Stimulated activated naive CD4-positive, alpha-beta T cell treated with Interleukin-2 at 50 U/mL for 16 hours (primary cell): ENCODE data around the gene FOXRED1.
"Not testable (repeated sequence)": the region's sequence is repeated elsewhere in the genome, so short reads cannot be mapped to it uniquely, and the experiment has no call there.

Experiments
- DNase-seq: peaks from one replicate; lab custom pipeline; 2025; lab: John Stamatoyannopoulos, UW

Gene FOXRED1

DNA sequence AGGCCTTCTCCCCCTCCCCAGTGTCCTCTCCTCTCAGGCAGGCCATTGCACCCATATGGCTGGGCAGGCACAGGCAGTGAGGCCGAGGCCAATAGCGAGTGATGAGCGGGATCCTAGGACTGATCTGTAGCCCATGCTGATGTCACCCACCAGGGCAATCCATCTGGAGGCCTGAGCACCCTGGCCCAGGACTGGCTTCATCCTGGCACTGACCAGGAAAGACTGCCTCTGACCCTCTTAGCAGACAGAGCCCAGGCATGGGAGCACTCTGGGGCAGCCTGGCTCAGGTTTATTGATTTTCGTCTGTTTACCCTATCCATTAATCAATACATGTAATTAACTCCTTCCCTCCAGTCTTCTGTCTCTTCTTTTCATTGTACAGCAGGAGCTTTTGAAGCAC, 8.8 kb downstream of the FOXRED1 start:
- DNase-seq = no peak

DNA sequence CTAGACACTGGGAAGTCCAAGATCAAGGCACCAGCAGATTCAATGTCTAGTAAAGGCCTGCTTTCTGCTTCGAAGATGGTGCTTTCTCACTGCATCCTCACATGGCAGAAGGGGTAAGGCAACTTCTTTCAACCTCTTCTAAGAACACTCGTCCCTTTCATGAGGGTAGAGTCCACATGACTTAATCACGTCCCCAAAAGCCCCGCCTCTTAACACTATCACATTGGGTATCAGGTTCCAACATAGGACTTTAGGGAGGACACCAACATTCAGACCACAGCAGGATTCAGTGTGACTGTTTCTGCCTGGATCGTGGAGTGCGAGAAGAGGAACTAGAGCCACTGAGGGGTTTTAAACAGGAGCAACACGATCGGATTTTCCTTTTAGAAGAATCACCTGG, 10.2 kb downstream of the FOXRED1 start:
- DNase-seq = no peak

DNA sequence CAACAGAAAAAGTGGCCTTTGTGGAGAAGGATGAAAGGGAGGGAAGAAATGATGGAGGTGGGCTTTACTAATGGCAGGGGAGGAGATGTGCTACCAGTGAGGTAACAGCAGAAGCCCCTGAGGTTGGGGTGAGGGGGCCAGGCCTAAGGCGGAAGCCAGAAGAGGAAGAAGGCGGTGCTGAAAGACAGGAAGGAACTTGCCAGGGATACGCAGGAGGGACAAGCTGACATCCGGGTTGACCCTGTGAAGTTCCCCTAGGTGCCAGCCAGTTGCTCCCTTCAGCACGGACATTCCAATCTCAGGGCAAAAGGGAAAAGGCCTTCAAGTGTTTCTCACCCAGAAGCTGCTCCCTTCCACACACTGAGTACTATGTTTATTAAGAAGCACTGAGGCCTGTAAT, 11.6 kb downstream of the FOXRED1 start:
- DNase-seq = no peak

DNA sequence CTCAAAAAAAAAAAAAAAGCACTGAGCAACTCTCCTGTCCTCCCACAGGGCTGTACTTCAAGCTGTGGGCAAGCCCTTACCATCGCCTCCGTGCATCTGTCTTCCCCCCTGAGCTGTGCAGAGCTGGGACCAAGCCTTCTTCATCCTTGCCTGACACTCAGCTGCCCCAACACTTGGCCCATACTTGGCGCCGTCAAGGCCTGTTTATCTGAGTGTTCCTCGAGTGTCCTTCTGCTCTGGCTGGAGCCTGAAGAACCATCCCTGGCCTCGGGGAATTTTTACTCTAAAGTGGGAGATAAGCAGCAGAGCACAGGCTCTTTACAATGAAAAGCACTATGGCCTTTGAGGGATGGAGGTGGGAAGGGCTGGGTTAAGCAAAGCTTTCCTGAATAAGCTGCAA, 12.3 kb downstream of the FOXRED1 start:
- no peak for DNase-seq

DNA sequence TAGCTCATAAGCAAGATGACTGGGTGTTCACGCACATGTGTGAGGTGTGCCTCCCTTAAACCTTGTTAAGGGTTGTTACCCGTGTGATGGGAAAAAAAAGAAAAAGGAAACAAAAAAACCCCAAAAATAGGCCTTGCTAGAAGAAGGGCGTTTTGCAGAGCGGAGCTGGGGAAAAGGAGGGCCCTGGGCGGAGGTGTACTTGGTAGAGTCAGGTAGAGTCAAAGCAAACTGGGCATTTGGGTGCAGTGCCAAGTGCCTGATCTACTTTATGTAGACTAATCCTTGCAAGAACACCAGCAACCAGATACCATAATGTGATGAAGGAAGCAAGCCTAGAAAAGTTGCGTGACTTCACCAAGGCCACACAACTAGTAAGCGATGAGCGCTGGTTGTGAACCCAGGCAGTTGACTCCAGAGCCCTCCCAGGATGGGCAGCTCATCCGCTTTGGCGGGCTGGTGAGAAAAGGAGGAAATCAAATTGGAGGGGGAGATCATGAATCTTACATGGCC, 12.8 kb downstream of the FOXRED1 start:
- DNase-seq = no peak

DNA sequence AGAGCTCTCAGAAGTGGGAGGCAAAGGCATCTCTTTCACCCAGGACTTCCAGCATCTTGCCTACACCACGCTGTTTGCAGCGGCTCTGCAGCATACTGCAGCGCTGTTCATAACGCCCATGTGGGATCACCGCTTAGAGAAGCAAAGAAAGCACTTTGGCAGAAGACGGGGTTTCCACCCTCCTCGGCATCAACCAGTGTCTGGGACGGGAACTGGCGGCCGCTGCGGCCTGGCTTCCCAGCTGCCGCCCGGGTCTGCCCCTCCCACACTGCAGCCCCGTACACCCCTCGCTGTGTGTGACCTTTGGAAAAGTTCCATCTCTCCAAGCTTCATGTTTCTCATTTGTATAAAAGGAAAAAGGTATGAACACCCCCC, 13.4 kb downstream of the FOXRED1 start:
- DNase-seq = no peak

DNA sequence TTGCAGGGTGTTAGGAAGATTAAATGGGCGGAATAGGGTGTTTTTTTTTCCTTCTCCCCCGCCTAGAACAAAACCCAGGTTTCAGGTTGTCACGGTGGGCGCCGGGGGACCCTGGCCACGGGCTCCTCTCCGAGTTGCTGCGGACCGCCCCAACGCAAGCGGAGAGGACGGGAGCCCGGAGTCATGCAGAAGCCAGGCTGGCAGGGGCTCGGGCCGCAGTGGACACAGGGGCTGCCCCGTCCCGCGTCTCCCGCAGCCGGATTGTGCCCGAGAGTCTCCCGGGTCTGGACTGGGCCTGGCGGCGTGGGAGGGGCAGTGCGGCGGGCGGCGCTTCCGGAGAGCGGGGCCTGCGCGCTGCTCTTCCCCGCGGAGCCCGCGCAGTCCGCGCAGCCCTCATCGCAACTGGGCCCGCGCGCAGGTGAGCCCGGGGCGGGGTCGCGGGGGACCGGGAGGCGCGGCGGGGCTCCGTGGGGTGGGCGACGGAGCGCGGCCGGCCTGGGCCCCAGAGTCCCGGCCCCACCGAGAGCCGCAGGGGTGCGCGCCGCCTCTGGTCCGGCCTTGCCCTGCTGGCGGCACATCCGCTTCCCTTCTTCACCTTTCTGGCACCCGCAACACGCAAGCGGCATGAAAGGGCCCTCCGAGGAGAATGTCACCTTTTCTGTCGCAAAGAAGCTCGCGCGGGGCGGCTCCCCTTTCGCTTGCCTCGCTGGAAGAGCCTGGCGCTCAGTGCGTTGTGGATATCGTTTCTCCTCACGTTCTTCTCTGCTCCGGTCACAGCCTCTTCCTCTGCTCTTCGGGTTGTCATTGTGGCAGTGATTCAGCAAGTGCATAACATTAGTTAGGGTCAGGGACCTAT, 14.0 kb downstream of the FOXRED1 start, which contains the start of gene TIRAP:
Gene TIRAP (plus strand): TSS at position 358 of the 856 bp plus-strand sequence. CDS start 7,802 bp downstream, outside the sequence.
- peak; percentile 60 for DNase-seq

DNA sequence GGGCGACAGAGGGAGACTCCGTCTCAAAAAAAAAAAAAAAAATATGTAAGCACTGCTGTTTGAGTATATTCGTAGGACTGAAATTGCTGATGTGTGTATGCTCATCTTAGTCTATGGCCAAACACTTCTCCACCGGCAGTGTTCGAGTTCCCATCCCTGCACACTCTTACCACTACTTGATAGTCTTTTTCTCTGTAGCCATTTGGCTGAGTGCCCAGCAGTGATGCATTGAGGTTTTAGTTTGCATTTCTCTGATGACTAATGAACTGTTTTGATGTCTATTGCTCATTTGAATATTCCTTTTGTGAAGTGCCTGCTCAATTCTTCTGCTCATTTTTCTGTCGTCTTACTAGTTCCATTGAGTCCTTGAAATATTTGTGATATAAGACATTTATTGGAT, 15.9 kb downstream of the FOXRED1 start:
- peak; percentile 83 for DNase-seq

DNA sequence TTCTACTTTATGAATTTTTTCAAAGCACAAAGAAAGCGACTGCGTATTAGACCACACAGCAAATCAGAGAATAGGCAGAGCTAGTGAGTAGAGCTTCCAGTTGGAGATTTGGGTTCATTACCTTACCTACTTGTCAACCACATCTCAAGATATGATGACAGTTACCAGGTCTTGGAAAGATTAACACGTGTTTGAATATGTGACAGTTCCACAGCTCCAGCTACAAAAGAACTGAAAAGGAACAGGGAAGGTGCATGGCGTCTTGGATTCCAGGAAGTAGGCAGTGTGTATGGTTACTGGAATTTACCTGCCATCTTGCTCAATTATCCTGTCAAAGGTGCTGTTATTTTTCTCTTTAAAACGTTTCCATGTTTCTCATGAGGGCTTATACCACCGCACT, 19.3 kb downstream of the FOXRED1 start:
- DNase-seq = no peak

DNA sequence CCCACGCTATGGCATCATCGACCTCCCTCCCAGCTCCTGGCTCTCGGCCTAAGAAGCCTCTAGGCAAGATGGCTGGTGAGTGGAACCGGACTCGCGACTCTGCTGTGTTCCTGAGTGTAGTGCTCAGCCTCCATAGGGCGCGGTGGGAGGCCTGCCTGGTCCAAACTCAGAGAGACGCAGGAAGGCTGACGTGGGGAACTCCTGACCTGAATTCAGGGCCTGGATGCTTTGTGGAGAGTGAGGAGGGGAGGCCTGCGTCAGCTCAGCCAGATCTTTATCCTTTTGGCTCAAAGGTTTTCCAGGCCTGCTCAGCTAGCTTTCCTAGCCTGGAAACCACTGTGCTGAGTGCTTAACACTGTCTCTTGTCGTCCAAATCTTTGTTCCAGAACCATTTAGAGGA, 21.9 kb downstream of the FOXRED1 start:
- no peak for DNase-seq

DNA sequence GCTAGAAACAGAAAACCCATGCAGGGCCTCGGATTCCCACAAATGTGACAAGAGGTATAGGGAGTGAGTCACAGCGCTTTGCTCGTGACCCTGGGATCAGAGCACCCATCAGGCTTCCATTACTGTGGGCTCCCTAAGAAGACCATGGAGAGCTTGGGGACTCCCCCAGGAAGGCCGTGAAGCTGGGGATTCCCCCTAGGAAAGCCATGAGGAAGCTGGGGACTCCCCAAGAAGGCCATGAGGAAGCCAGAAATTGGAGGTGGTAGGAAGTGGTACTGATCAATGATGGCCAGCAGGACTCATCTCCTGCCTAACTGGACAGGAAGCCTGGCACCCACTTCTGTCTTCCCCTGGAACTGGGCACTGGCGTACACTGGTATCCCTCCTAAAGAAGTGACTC, 24.8 kb downstream of the FOXRED1 start:
- no peak for DNase-seq

DNA sequence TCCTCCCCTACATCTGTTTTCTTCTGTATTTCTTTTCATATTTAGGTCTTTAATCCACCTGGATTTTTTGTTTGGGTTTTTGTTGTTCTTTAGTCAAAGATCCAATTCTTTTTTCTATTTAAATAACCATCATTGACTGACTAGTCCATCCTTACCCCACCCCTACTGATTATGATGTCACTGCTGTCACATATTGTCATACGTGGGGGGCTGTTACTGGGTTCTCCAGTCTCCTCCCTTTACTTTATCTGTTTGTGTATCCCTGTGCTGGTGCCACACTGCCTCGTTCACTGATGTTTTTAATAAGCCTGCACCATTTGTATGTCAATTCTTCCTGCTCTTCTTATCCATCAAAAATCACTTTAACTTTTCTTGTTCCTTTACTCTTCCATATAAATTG, 28.1 kb downstream of the FOXRED1 start:
- DNase-seq = no peak

DNA sequence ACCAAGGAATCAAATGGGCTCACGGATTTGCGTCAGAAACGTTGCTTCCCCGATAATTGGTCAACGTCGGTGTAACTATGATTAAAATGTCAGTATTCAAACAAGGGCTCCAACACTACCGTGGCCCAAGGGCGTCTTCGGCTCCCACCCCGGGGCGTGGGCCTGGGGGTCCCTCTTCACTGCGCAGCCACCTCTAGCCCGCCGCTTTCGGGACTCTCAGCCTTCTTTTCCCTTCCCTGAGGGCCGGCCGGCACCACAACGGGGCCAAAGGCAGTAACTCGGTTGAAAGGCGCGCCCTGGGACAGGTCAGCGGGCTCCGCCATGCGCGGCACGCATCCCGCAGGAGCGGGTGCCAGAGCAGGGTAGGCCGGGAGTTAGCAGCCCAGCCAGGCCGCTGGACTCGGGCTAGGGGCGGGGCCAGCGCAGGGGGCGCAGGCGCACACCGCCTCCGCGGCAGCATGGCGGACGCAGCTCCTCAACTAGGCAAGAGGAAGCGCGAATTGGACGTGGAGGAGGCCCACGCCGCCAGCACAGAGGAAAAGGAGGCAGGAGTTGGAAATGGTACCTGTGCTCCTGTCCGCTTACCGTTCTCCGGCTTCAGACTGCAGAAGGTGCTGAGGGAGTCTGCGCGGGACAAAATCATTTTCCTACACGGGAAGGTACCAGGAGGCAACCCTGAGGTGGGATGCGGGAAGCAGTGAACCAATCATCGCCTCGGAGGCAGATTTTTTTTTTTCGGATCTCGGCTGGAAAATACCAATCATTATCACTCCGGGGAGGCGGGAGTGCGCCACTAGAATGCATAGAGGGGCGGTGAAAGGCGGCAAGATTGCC, 34.9 kb downstream of the FOXRED1 start, which contains the start of gene DCPS:
Gene DCPS (plus strand): TSS at position 438 of the 834 bp plus-strand sequence. CDS start 21 bp downstream, at position 459.
- DNase-seq = peak; percentile 82

DNA sequence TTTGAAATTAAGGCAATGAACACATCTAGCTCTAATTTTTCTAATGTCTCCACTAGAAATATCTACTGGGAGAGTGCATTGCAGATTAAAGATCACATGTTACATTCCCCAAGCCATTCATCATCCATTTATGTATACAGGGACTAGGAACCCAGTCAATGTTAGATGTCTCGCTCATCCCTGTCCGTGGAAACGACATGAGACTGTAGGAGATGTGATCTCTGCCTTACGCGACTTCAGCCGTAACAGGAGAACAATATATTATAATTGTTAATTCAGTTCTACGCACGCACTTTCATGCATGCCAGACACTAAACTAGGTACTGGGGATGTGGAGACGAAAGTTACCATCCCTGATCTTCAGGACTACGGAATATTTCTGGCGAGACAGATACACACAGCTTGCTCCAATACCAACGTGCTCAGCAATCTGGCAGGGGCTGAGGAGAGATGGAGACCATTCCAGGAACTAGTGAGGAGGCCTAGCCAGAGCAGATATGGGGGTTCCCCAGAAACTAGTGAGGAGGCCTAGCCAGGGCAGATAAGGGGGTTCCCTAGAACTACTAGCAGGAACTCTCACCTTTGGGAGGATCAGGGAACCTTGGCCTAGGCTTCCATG, 35.6 kb downstream of the FOXRED1 start:
- DNase-seq = no peak

DNA sequence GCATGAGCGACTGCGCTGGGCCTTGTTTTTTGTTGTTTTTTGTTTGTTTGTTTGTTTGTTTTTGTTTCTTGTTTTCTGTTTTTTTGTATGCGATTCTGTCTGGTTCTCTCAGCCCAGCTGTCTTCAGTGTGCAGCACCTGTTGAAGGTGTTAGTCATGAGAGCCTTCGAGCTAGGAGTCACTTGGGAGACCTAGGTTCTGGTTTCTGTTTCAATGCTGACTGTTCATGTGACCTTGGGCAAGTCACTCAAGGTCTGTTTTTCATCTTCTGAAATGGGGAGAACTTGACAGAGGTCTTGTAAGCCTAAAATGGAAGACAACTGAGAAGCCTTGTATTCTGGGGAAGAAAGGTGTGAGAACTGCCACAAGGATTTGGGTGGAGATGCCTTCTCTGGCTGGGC, 36.7 kb downstream of the FOXRED1 start:
- DNase-seq = no peak

DNA sequence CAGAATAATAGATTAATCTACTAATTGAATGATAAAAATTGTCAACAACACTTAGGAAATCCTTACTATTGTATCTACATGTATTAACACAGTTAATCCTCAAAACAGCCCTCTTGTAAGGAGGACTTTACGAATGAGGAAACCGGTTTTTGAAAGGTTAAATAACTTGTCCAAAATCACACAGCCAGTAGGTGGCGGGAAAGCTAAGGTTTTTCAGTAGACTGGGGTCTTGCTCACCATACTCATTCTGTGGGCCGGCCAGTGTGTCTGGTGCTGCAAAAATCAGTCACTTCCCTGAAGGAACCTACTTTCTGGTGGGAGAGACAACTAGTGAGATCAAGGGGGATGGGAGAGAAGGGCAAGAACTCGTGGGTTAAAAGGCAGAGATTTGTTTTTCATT, 38.8 kb downstream of the FOXRED1 start:
- no peak for DNase-seq

DNA sequence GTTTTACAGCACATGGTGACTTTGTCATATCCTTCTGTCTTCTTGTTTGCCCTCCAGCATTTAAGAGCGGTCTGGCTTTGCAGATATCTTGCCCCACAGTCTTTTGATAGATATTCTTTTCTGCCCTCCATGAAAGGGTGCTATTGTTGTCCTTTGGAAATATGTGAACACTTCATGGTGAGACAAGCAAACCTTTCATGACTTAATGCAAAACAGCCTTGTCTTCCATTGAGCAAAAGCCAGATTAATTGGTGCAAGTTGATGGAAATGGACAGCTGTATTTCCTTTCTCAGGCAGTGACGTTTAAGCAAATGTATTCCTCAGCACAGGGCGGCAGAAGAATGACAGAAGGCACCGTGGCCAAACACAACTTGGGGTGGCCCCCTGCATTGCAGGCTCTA, 39.3 kb downstream of the FOXRED1 start:
- DNase-seq = no peak

DNA sequence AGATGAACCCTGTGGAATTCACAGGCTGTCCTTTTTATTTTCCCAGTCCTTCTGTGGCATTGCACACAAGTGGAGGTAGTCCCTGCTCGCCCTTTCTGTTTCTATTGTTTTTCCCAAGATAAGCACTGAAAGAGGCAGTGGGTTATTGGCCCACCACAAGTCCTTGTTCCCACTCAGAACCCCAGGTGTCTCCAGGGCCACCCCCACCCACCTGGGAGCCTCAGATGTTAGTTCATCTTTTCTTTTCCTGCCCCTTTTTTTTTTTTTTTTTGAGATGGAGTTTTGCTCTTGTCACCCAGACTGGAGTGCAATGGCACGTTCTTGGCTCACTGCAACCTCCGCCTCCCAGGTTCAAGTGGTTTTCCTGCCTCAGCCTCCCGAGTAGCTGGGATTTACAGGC, 39.8 kb downstream of the FOXRED1 start:
- not testable (repeated sequence) for DNase-seq

DNA sequence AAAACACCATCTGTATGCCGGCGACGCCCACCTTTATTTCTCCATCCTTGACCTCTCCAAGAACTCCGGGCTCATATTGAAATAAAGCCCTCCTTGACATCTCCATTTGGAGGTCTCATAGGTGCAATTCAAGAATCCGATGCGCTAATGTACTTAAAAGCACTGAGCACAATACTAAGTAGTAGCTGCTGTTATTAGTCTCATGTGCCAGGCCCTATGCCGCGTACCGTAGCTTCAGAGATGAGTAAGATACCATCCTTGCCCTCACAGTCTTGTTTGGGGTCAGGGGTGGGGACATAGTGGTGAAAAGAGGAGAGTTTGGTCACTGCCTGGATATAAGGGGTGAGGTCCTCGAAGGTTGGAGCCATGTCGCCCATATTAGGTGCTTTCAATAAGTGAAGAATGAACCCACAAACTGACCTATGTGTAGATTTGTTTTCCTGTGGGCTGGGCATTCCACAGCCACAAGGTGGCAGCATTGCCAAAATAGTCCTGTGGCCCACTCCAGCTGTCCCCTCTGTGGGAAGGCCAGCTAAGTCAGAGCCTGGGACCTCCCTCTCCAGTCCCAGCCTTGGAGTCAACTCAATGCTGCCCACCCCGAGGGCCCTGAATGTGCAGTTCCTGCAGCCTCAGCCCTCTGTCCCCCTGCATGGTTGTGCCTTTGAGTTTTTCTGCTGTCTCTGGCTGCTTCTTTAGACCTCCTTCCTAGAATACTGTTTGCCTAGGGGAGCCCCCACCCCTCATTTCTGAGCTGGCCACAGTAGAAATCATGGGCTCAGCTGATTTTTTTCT, 41.4 kb downstream of the FOXRED1 start:
- peak; percentile 48 for DNase-seq

DNA sequence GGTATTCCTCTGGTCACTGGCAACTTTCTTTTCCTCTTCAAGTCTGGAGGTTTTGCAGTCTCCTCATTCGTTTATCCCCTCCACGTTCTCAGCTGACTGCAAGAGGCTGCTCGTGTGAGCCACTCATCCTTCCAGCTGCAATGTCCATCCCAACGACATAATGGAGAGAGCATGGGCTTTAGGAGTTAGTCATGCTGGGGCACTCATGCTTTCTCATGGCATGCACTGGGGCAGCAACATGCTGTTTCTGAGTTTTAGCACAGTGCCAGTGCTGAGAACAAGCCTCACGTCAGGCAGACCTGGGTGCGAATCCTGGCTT, 42.0 kb downstream of the FOXRED1 start:
- no peak for DNase-seq

DNA sequence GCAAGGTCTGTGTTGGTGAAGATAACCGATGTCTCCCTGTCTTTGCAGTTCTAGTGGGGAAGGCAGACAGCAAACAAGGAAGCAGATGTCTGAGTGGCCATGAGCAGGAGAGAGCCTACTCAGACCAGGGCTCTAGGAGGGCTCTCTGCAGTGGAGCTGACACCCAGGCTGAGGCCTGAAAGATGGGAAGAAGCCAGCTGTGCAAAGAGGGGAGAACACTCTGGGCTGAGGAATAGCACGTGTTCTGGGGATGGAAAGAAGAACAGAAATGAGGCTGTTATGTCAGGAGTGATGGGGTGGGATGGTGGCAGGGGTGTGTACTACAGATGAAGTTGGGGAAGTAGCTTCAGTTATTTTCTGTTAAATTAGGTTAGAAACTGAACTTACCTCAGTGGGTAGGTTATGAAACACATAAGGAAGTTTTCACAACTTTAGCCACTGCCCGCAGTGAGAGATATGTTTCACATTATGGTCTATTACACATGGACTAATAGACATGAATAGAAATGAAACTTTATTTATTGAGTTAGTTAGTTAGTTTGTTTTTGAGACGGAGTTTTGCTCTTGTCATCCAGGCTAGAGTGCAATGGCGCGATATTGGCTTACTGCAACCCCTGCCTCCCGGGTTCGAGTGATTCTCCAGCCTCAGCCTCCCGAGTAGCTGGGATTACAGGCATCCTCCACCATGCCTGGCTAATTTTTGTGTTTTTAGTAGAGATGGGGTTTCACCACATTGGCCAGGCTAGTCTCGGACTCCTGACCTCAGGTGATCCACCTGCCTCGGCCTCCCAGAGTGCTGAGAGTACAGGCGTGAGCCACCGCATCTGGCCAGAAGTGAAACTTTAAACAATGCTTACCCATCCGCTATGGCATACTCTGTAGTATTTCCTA, 42.7 kb downstream of the FOXRED1 start:
- DNase-seq = no peak
